Measurements from ENCODE around the gene ADAT3.

ADAT3 gene

DNA sequence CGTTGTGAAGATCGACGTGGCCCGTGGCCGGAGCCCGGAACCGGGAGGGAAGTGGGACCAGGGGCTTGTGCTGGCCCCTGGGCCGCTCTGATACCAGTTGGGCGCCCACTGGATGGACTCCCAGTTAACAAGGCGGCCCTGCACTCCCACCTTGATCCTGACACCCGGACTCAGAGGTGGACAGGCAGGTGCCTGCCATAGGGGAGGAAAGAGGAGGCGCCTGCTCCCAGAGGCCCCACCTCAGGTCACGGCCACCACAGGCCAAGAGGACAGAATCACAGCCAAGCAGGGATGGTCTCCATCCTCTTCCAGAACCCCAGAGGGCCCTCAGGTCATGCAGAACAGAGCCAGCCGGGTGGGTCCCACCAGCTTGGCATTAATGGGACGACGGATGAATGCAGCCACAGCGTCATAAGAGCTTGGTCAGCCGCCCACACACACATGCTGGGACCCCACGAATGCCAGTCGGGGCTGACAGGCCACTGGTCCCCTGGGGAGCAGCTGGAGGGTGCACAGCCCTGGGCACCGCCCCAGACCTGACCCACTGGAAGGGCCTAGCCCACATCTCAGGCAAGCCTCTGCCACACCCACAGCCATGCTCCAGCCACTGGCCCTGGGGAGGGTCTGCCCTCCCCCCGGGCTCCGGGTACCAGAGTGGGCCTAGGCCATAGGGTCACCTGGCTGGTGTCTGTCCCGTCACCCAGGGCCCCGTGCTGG, 32.2 kb upstream of the ADAT3 start:
- no peak for TF ChIP-seq RAD21 (IDR thresholded peaks at IDR 0.05; ENCODE audit: low read depth)

DNA sequence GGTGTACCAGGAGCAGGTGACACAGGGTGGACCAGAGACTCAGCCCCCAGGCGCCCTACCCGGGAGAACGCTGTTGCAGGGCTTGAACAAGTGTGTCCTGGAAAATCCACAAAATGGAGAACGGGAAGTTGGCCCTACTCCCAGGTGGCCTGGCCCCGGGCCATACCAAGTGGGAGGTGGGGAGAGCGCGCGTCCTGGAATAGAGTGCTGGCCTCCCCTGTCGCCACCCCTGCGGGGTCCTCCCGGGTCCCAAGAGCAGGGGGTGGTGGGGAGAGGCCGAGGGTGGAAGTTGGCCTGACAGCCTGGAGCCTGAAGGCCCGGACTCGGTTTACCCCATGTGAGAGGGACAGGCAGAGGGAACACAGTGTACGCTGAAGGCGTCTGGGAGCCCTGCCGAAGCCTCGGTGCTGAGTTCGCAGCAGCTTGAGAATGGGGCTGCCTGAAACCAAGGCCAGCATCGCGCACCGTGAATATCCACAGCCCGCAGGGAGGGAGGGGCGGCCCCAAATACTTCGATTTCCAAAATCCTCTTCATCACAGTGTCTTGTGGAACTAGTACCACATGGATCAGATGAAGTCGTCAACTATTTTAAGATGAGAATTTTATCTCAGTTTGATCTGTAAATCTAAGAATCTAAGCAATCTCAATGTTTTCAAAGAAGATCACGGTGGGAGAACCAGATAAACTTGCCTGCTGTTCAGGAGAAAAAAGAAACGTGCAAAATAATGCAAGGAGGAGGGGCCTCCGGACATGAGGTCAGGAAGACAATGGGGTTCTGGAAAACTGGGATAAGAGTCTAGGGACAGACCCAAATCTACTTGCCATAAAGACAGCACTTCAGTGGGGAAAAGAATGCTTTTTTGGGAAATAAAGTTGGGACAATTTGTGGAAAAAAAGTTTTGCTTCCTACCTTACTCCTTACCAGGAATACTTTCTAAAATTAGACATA, 31.4 kb upstream of the ADAT3 start:
- no peak for TF ChIP-seq ZBTB7A (IDR thresholded peaks at IDR 0.05; ENCODE audit: low read depth)

DNA sequence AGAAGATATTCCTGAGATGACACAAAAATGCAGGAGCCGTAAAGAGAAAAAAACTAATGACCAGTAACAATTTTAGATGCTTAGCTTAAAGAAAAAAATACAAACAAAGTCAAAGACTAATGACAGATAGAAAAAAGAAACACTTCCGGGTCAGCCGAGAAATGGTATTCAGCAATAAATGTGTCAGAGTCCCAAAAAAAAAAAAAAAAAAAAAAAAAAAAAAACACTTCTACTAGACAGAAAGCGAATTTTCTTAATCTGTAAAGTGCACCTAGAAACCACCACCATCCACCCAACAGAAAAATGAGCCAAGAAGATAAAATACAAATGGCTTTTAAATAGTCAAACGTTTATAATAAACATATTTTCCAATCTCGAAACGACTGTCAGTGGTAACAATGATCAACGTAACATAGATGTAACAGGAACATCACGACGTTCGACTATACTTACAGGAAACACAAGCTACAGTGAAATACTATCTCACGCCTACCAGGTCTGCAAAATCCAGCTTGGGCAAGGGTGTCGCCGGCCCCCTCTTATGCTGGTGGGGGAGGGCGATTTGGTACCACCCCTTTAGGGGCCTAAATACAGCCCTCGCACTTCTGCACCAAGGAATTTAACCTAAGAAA, 30.5 kb upstream of the ADAT3 start:
- TF ChIP-seq, protein P1, sequence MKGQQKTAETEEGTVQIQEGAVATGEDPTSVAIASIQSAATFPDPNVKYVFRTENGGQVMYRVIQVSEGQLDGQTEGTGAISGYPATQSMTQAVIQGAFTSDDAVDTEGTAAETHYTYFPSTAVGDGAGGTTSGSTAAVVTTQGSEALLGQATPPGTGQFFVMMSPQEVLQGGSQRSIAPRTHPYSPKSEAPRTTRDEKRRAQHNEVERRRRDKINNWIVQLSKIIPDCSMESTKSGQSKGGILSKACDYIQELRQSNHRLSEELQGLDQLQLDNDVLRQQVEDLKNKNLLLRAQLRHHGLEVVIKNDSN (IDR thresholded peaks at IDR 0.05): no peak
- TF ChIP-seq TEAD4 (IDR thresholded peaks at IDR 0.05): no peak

DNA sequence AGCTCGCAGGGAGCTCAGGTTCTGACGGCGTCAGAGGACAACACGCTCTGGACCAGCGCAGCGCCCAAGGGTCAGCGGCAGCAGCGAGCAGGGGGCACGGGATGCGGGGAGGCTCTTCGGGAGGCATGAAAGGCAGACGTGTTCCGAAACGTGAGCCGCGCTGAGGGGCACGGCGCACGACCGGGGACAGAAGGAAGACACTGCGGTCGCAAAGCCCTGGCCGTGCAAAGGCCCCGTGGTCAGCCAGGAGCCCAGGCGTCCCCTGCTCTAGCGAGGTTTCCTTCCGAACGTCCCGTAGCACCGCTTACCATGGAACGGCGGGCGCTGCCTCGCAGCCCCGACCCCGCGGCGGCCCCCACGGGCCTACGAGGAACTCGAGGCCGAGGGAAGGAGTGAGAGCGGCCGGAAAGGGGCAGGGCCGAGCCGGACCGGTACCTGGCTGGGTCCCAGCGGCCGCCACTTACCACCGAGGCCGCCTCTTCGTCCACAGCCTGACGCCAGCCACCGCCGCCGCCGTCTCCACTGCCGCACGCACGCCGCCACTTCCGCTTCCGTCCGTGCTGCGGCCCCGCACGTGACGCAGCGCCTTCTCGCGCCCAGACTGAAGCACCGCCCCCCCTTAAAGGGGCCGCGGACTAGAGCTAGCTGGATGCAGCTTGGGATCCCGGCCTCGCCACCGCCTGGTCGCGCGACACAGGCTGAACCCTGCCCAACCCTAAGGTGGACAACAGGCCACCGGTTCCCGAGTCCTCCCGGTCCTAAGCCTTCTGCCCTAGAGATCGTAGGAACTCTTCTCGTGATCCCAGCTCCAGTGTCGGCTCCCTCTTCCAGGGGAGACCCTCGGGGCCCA, 29.3 kb upstream of the ADAT3 start:
- TF ChIP-seq TEAD4 (IDR thresholded peaks at IDR 0.05): no peak; the same call in 1 of the 2 replicates
- TF ChIP-seq EP300 (IDR thresholded peaks at IDR 0.05; ENCODE audit: borderline replicate concordance): peak; percentile 18; the same call in 1 of the 2 replicates
- TF ChIP-seq, protein P1 (IDR thresholded peaks at IDR 0.05): peak; percentile 99
- 0 out of 2 replicates have a peak, but pooled peaks have one; percentile 38 for TF ChIP-seq CREB1 (IDR thresholded peaks at IDR 0.05; ENCODE audit: low read depth)
- TF ChIP-seq FOXM1 (IDR thresholded peaks at IDR 0.05; ENCODE audit: borderline replicate concordance, low read depth): no peak
- TF ChIP-seq TCF12 (IDR thresholded peaks at IDR 0.05; ENCODE audit: low read depth): peak; percentile 53; the same call in 1 of the 2 replicates
- 0 out of 2 replicates have a peak, but pooled peaks have one; percentile 57 for TF ChIP-seq YY1 (IDR thresholded peaks at IDR 0.05; ENCODE audit: low read depth)
- TF ChIP-seq, protein P2, sequence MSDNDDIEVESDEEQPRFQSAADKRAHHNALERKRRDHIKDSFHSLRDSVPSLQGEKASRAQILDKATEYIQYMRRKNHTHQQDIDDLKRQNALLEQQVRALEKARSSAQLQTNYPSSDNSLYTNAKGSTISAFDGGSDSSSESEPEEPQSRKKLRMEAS (IDR thresholded peaks at IDR 0.05): peak; percentile 98
- peak; percentile 79 for TF ChIP-seq TAF1 (IDR thresholded peaks at IDR 0.05; ENCODE audit: low read depth)
- no peak for TF ChIP-seq RAD21 (IDR thresholded peaks at IDR 0.05; ENCODE audit: low read depth)
- TF ChIP-seq CEBPB (IDR thresholded peaks at IDR 0.05): no peak
- TF ChIP-seq NFIC (IDR thresholded peaks at IDR 0.05): no peak

DNA sequence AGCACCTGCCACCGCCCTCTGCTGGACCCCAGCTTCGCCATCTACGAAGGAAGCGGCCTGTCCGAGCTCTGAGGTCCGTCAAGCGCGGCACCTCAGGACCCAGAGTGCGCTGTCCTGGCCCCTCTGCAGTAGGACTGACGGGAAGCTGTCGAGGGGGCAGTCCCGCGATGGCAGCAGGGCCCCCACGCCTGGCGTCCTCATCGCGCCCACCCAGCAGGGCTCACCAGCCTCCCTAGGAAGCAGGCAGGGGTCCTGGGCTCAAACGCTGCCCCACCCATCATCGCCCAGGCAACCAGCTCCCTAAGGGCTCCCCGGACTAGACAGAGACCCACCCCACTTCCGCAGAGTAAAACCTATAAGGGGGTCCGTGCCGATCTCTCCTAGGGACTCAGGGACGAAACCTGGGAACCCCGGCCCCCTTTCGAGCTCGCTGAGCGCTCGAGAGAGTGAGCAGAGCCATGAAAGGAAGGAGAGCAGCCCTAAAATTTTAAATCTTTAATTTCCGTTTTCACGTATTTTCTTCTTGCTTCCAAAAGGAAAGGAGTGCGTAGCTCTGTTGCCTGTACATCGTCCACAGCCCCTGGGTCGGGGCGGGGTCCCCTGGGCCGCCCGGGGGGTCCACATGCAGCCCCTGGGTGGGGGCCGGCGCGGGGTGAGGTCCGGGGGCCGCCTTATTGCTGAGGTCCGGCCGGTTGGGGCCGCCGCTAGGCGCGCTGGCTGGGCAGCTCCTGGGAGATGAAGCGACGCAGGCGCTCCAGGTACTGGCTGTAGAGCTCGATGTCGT, 28.5 kb upstream of the ADAT3 start:
- TF ChIP-seq TCF12 (IDR thresholded peaks at IDR 0.05; ENCODE audit: low read depth): 0 out of 2 replicates have a peak, but pooled peaks have one; percentile 2

DNA sequence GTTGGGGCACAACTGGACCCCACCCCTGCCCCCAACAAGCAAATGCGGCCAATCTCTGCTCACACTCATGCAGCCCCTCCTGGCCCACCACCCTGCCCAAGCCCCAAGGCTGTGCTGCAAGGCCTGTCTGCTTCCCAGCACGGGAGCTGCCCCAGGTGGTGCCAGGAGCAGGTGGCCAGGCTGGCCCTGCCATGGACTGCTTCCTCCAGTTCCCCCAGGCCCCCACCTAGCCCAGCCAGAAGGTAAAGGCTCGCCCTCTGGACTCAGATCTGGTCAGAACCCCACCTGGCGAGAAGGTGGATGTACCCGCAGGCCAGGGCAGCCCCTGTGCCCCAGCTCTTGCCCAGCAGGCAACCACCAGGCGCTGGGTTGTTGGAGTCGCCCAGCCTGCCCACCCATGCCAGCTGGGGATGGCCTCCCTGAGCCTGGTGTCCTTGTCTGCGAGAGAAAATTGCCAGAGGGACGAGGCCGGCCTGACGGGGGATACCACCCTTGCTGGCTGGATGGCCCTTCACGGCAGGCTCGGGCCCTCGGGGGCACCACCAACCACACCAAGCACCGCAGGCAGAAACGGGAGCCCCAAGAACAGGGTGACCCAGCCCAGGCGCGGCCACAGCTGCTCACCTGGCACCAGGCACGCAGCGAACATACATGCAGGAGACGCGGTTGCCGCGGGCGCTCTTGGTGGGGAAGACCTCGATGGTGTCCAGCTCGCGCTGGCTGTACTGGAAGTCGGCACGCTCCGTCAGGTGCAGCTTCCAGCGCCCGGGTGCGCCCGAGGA, 24.4 kb upstream of the ADAT3 start:
- TF ChIP-seq RAD21 (IDR thresholded peaks at IDR 0.05; ENCODE audit: low read depth) (no peak), CREB1 (IDR thresholded peaks at IDR 0.05; ENCODE audit: low read depth) (no peak), TEAD4 (IDR thresholded peaks at IDR 0.05) (no peak), YY1 (IDR thresholded peaks at IDR 0.05; ENCODE audit: low read depth) (no peak), NFIC (IDR thresholded peaks at IDR 0.05) (no peak), TCF12 (IDR thresholded peaks at IDR 0.05; ENCODE audit: low read depth) (no peak), CEBPB (IDR thresholded peaks at IDR 0.05) (no peak), EP300 (IDR thresholded peaks at IDR 0.05; ENCODE audit: borderline replicate concordance) (no peak), FOXM1 (IDR thresholded peaks at IDR 0.05; ENCODE audit: borderline replicate concordance, low read depth) (no peak), EGR1 (IDR thresholded peaks at IDR 0.05) (no peak)
- TF ChIP-seq, protein P2 (IDR thresholded peaks at IDR 0.05): no peak
- TF ChIP-seq, protein P1 (IDR thresholded peaks at IDR 0.05): no peak

DNA sequence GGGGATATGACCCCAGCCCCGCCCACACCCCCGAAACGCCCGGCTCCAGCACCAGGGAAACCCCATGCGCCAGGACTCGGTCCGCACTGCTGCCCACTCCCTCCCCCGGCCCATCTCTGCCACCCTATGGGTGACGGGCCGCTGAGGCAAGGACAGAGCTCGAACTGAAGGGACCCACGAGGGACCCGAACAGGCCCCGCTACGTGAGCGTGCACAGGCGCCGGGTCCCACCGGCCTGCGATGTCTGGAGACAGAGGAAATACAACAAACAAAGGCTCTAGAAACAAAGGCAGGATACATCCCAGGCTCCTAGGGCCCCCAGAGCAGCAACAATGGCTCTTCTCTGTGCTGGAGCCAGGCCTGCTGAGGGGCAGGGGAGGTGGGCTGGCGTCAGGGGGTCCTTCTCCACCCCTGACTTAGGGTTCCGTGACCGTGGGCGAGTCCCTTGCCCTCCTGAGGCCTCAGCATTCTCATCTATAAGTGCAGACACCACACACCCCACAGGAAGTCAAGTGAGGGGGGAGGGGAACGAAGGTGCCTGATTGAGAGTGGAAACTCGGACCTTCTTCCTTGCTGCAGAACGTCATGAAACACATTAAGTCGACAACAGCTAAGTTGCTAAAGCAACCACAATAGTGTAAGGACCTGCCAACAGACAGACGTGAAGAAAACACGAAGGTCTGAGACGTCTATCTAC, 23.0 kb upstream of the ADAT3 start:
- TF ChIP-seq, protein P3, sequence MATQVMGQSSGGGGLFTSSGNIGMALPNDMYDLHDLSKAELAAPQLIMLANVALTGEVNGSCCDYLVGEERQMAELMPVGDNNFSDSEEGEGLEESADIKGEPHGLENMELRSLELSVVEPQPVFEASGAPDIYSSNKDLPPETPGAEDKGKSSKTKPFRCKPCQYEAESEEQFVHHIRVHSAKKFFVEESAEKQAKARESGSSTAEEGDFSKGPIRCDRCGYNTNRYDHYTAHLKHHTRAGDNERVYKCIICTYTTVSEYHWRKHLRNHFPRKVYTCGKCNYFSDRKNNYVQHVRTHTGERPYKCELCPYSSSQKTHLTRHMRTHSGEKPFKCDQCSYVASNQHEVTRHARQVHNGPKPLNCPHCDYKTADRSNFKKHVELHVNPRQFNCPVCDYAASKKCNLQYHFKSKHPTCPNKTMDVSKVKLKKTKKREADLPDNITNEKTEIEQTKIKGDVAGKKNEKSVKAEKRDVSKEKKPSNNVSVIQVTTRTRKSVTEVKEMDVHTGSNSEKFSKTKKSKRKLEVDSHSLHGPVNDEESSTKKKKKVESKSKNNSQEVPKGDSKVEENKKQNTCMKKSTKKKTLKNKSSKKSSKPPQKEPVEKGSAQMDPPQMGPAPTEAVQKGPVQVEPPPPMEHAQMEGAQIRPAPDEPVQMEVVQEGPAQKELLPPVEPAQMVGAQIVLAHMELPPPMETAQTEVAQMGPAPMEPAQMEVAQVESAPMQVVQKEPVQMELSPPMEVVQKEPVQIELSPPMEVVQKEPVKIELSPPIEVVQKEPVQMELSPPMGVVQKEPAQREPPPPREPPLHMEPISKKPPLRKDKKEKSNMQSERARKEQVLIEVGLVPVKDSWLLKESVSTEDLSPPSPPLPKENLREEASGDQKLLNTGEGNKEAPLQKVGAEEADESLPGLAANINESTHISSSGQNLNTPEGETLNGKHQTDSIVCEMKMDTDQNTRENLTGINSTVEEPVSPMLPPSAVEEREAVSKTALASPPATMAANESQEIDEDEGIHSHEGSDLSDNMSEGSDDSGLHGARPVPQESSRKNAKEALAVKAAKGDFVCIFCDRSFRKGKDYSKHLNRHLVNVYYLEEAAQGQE (IDR thresholded peaks at IDR 0.05; ENCODE audit: low read depth): no peak
- no peak for TF ChIP-seq TCF12 (IDR thresholded peaks at IDR 0.05; ENCODE audit: low read depth)
- no peak for TF ChIP-seq ZBTB7A (IDR thresholded peaks at IDR 0.05; ENCODE audit: low read depth)
- TF ChIP-seq, protein P1 (IDR thresholded peaks at IDR 0.05): no peak
- no peak for TF ChIP-seq RAD21 (IDR thresholded peaks at IDR 0.05; ENCODE audit: low read depth)
- TF ChIP-seq YY1 (IDR thresholded peaks at IDR 0.05; ENCODE audit: low read depth): no peak
- TF ChIP-seq EGR1 (IDR thresholded peaks at IDR 0.05): no peak
- TF ChIP-seq EP300 (IDR thresholded peaks at IDR 0.05; ENCODE audit: borderline replicate concordance): no peak
- no peak for TF ChIP-seq TAF1 (IDR thresholded peaks at IDR 0.05; ENCODE audit: low read depth)
